ENCODE results near the gene PRUNE2. TPM values are rescaled to one million over a fixed set of nuclear protein-coding genes. Genes with fewer than 3 reads are reported as not detected.

PRUNE2 gene

GRCh38 chr9:76561900-76562299, 344.0 kb downstream of the PRUNE2 start:
- Histone ChIP-seq H3K23ac (ENCODE audit: low read length) (no peak overlapping the region), H3K36me3 (ENCODE audit: control insufficient read depth, insufficient read depth, low read length) (no peaks in the 10 kb centered on the region)

More at GRCh38 chr9:76561900-76562299, 344.0 kb downstream of the PRUNE2 start:
- Histone ChIP-seq H3K79me1 (ENCODE audit: low read length) (no peaks in the 10 kb centered on the region), H3K4me2 (ENCODE audit: low read length) (no peak overlapping the region), H2AK5ac (ENCODE audit: low read length) (no peak overlapping the region), H4K5ac (ENCODE audit: low read length) (no peak overlapping the region), H2BK15ac (replicated peaks; ENCODE audit: low read depth) (no peak overlapping the region), H3K27me3 (ENCODE audit: insufficient read depth, low read length, poor library complexity) (no peaks in the 10 kb centered on the region), H3K18ac (ENCODE audit: low read length) (no peak overlapping the region), H2BK120ac (ENCODE audit: low read depth, low read length) (no peak overlapping the region), H3K4ac (ENCODE audit: low read depth, low read length) (peak overlapping the region; percentile 16), H4K8ac (ENCODE audit: low read depth, low read length) (no peak overlapping the region), H3K4me3 (ENCODE audit: low read length) (no peak overlapping the region), H3K27ac (ENCODE audit: low read depth, low read length) (no peak overlapping the region), H3K4me1 (ENCODE audit: control insufficient read depth, low read depth, low read length) (no peaks in the 10 kb centered on the region), H3K79me2 (ENCODE audit: control insufficient read depth, insufficient read depth, low read length) (no peaks in the 10 kb centered on the region), H3K9ac (ENCODE audit: low read length) (no peak overlapping the region), H3K56ac (ENCODE audit: low read length) (no peak overlapping the region), H2BK5ac (ENCODE audit: low read length) (no peak overlapping the region)
- WGBS (ENCODE audit: extremely low coverage, insufficient coverage, low lambda C conversion rate), result no CpG with 5 or more reads among the region's 1 CpG
- DNase-seq, result no peak

Small RNA genes lying within 50 kb of the gene (small RNA-seq; reads per million reads assigned to genes)
- not detected for gene AL359314.1 (ENCODE audit: insufficient read depth)
